HCT116 (cell line): ENCODE results near the gene PRELID2. TPM values are rescaled to one million over a fixed set of nuclear protein-coding genes. Genes with fewer than 3 reads are reported as not detected.

ENCODE experiments used
- ATAC-seq: fragments of 200-7000 bp; cut with Tn5 transposase; 2 replicates; pipeline ENCODE4 v1.9.1; 2020; ENCODE audit warnings: mild to moderate bottlenecking, moderate library complexity
- BruUV-seq: library from RNA; stranded (reverse); fragments of 400-500 nt; replicated peaks from 2 replicates; lab custom pipeline; 2021; lab: Mats Ljungman, UMichigan
- CTCF ChIA-PET: fragments of 300-600 bp; sonication (Branson Sonifier 250); formaldehyde crosslinking; loops from one replicate; lab custom pipeline; 2021; ENCODE audit warnings: antibody characterized with exemption; lab: Charles Lee
- POLR2A ChIA-PET: fragments of 300-600, 350-600 bp; sonication (Branson Sonifier 250); formaldehyde crosslinking; loops from one replicate; lab custom pipeline; 2021; ENCODE audit warnings: antibody characterized with exemption; lab: Charles Lee
- RAD21 ChIA-PET, 2 experiments: fragments of 300-600 bp; sonication (Branson Sonifier 250); formaldehyde crosslinking; loops; one replicate each; lab custom pipeline; 2023; ENCODE audit warnings: low total read pairs in 2 of 2; ENCODE audit not compliant: uncharacterized antibody in 2 of 2, unreplicated experiment in 2 of 2, low non-redundant PET in 1 of 2; lab: Charles Lee
- DNase-seq: peaks from one replicate; pipeline ENCODE4 v3.0.0-alpha.2; 2010; ENCODE audit warnings: low read depth, low spot score
- H2AFZ ChIP-seq: fragments of 200-600 bp; shearing (Covaris generic), sonication (generic); 2 replicates; pipeline ENCODE4 v1.6.1; 2017; ENCODE audit warnings: low read depth, mixed run types, mixed read lengths, antibody characterized with exemption, low read length; ENCODE audit not compliant: poor library complexity, severe bottlenecking
- H3K27ac ChIP-seq: 2 replicates; pipeline ENCODE4 v1.5.1; 2012; ENCODE audit warnings: low read depth, low read length
- H3K27me3 ChIP-seq: fragments of 200-600 bp; sonication (generic); 2 replicates; pipeline ENCODE4 v1.6.1; 2016; ENCODE audit warnings: mixed run types, low read length, mixed read lengths; ENCODE audit not compliant: insufficient read depth
- H3K36me3 ChIP-seq, 2 experiments: fragments of 200-500 bp in 1 of 2; fragments of 200-600 bp in 1 of 2; sonication (Bioruptor generic) in 1 of 2; sonication (generic) in 1 of 2; 2 replicates each; pipeline versions ENCODE4 v1.5.1 to v1.6.1; 2014 to 2016; ENCODE audit warnings: low read length in 2 of 2, inconsistent platforms in 1 of 2, mixed read lengths in 1 of 2, mixed run types in 1 of 2; ENCODE audit not compliant: insufficient read depth in 2 of 2, control insufficient read depth in 1 of 2
- H3K4me1 ChIP-seq, 2 experiments: fragments of 200-600 bp in 1 of 2; sonication (generic) in 1 of 2; 2 replicates each; pipeline versions ENCODE4 v1.5.1 to v1.6.1; 2012 to 2017; ENCODE audit warnings: low read length in 2 of 2, inconsistent platforms in 1 of 2, mild to moderate bottlenecking in 1 of 2, mixed read lengths in 1 of 2, mixed run types in 1 of 2, moderate library complexity in 1 of 2; ENCODE audit not compliant: insufficient read depth in 2 of 2, control insufficient read depth in 1 of 2
- H3K4me2 ChIP-seq: fragments of 200-600 bp; sonication (generic); 2 replicates; pipeline ENCODE4 v1.6.1; 2017; ENCODE audit warnings: mixed run types, low read length, mixed read lengths
- H3K4me3 ChIP-seq, 2 experiments: fragments of 200-600 bp in 1 of 2; sonication (generic) in 1 of 2; replicated peaks in 1 of 2; 2 replicates each; pipeline ENCODE4 v1.5.1; 2011 to 2016; ENCODE audit warnings: low read length in 2 of 2, control low read depth in 1 of 2, low read depth in 1 of 2, mild to moderate bottlenecking in 1 of 2, mixed read lengths in 1 of 2, mixed run types in 1 of 2
- H3K79me2 ChIP-seq: fragments of 200-600 bp; sonication (generic); 2 replicates; pipeline ENCODE4 v1.6.1; 2017; ENCODE audit warnings: mild to moderate bottlenecking, mixed run types, low read length, moderate library complexity, mixed read lengths; ENCODE audit not compliant: insufficient read depth
- H3K9ac ChIP-seq: fragments of 200-600 bp; sonication (generic); 2 replicates; pipeline ENCODE4 v1.6.1; 2016; ENCODE audit warnings: low read length, mixed read lengths
- H3K9me2 ChIP-seq: fragments of 200-600 bp; sonication (generic), shearing (Covaris generic); 2 replicates; pipeline ENCODE4 v1.6.1; 2017; ENCODE audit warnings: mixed run types, mild to moderate bottlenecking, moderate library complexity; ENCODE audit not compliant: insufficient read depth
- H3K9me3 ChIP-seq, 2 experiments: fragments of 200-500 bp in 1 of 2; fragments of 200-600 bp in 1 of 2; sonication (Bioruptor generic) in 1 of 2; sonication (generic) in 1 of 2; 2 replicates each; pipeline ENCODE4 v1.6.1; 2014 to 2017; ENCODE audit warnings: low read length in 2 of 2, mixed read lengths in 2 of 2, inconsistent platforms in 1 of 2, low read depth in 1 of 2, mild to moderate bottlenecking in 1 of 2, mixed run types in 1 of 2, moderate library complexity in 1 of 2; ENCODE audit not compliant: control insufficient read depth in 1 of 2, insufficient read depth in 1 of 2
- H4K20me1 ChIP-seq: fragments of 200-600 bp; sonication (generic), shearing (Covaris generic); 2 replicates; pipeline ENCODE4 v1.6.1; 2017; ENCODE audit warnings: mixed run types, mild to moderate bottlenecking, moderate library complexity; ENCODE audit not compliant: insufficient read depth
- EGR1 ChIP-seq: IDR thresholded peaks from 2 replicates; pipeline ENCODE4 v1.6.1; 2012; ENCODE audit warnings: low read depth
- EZH2phosphoT487 ChIP-seq: fragments of 200-600 bp; IDR thresholded peaks from 2 replicates; pipeline ENCODE4 v1.6.1; 2018; ENCODE audit warnings: antibody characterized with exemption, borderline replicate concordance
- JUND ChIP-seq: IDR thresholded peaks from 2 replicates; pipeline ENCODE4 v1.6.1; 2012
- MAX ChIP-seq: IDR thresholded peaks from 2 replicates; pipeline ENCODE4 v1.6.1; 2012
- POLR2A ChIP-seq: IDR thresholded peaks from 2 replicates; pipeline ENCODE4 v1.7.0; 2011; ENCODE audit warnings: borderline replicate concordance; ENCODE audit not compliant: insufficient read depth, insufficient read length; ENCODE audit errors: extremely low read depth
- POLR2AphosphoS5 ChIP-seq: IDR thresholded peaks from 2 replicates; pipeline ENCODE4 v1.6.1; 2011; ENCODE audit warnings: mild to moderate bottlenecking, low read depth, low read length, moderate library complexity
- SRF ChIP-seq: IDR thresholded peaks from 2 replicates; pipeline ENCODE4 v1.6.1; 2012; ENCODE audit warnings: low read depth
- TCF7L2 ChIP-seq: IDR thresholded peaks from 2 replicates; pipeline ENCODE4 v1.7.0; 2011; ENCODE audit warnings: borderline replicate concordance, inconsistent platforms; ENCODE audit not compliant: insufficient read depth, insufficient read length; ENCODE audit errors: extremely low read depth
- YY1 ChIP-seq: IDR thresholded peaks from 2 replicates; pipeline ENCODE4 v1.6.1; 2011; ENCODE audit warnings: low read length, low read depth, moderate library complexity, mild to moderate bottlenecking; ENCODE audit not compliant: insufficient replicate concordance; ENCODE audit errors: extremely low read depth
- ZBTB33 ChIP-seq: IDR thresholded peaks from 2 replicates; pipeline ENCODE4 v1.6.1; 2011; ENCODE audit warnings: mild to moderate bottlenecking, low read length, moderate library complexity; ENCODE audit not compliant: insufficient replicate concordance; ENCODE audit errors: extremely low read depth
- ZFX ChIP-seq: fragments of 450-650 bp; IDR thresholded peaks from 2 replicates; pipeline ENCODE4 v1.6.1; 2017
- ZNF274 ChIP-seq: fragments of 200-500 bp; sonication (Bioruptor generic); IDR thresholded peaks from 2 replicates; pipeline ENCODE4 v1.6.1; 2014; ENCODE audit warnings: mild to moderate bottlenecking, low read depth, low read length, inconsistent platforms
- intact Hi-C: fragments of 100-400 bp; cut with micrococcal nuclease; formaldehyde crosslinking; loops from 2 replicates; pipeline ENCODE4 v1.10.0; 2022
- total RNA-seq: library from RNA; stranded (reverse); gene quantifications from one replicate; pipeline ENCODE4 v1.2.1, GENCODE V29; 2021; ENCODE audit not compliant: unreplicated experiment

PRELID2 gene
- total RNA-seq, 1 experiment from 2014 or later, result 20.1 TPM

DNA sequence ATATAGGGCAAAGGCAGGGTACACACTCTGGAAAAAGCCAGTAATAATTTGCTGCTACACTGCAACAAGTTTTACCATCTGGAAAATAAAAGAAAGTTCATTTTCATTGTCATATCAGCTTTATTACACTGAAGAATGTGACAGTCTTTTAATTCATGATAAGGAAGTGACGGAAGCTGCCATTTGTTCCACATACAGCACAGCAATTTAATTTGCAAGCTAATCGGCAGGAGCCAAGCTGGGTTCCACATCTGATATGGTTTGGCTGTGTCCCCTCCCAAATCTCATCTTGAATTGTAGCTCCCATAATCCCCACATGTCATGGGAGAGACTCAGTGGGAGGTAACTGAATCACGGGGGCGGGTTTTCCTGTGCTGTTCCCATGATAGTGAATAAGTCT is 16.5 kb downstream of the PRELID2 start:
- no peaks in the 10 kb centered on the region for H3K9me2 ChIP-seq
- H3K9me3 ChIP-seq, result no peaks in the 10 kb centered on the region
- H3K27me3 ChIP-seq, result no peaks in the 10 kb centered on the region
- TF ChIP-seq POLR2A (no peak), JUND (no peak), YY1 (no peak), ZFX (no peak), ZBTB33 (no peak), EZH2phosphoT487 (no peak), EGR1 (no peak), SRF (no peak), POLR2AphosphoS5 (no peak), TCF7L2 (no peak), ZNF274 (no peak), MAX (no peak)
- DNase-seq, result no peak
- H4K20me1 ChIP-seq, result no peaks in the 10 kb centered on the region
- H3K4me3 ChIP-seq, result no peak overlapping the region
- ChIA-PET RAD21 (no interaction called here), POLR2A (no interaction called here), CTCF (no interaction called here)
- H3K79me2 ChIP-seq, result no peaks in the 10 kb centered on the region
- no peak for ATAC-seq
- no peak overlapping the region for H3K9ac ChIP-seq
- peaks cover 0 to 14% of the 10 kb centered on the region in 2 experiments; a peak in 1 of 4 replicates for H3K36me3 ChIP-seq
- intact Hi-C loops, result no loop called here
- no peak overlapping the region for H2AFZ ChIP-seq
- no peak overlapping the region for H3K4me2 ChIP-seq
- H3K27ac ChIP-seq, result no peak overlapping the region
- no peaks in the 10 kb centered on the region for H3K4me1 ChIP-seq
- no TSS peak for BruUV-seq
